GM12878 (cell line): ENCODE results near the gene XPO6. TPM values are rescaled to one million over a fixed set of nuclear protein-coding genes. Genes with fewer than 3 reads are reported as not detected.

Experiments used
- ATAC-seq: fragments of 200-7000 bp; cut with Tn5 transposase; 3 replicates; pipeline ENCODE4 v1.9.1; 2020; ENCODE audit warnings: mild to moderate bottlenecking, moderate library complexity
- BruUV-seq: library from RNA; stranded (reverse); fragments of 400-500 nt; replicated peaks from 2 replicates; lab custom pipeline; 2021; lab: Mats Ljungman, UMichigan
- CTCF ChIA-PET: fragments of 300-600 bp; sonication (Branson Sonifier 250); formaldehyde crosslinking; extraction: SDS; loops from one replicate; lab custom pipeline; 2021; ENCODE audit warnings: inconsistent platforms; lab: Yijun Ruan, JAX
- POLR2A ChIA-PET: fragments of 350-600 bp; formaldehyde crosslinking; extraction: SDS; loops from one replicate; lab custom pipeline; 2021; ENCODE audit warnings: inconsistent platforms; lab: Charles Lee
- RAD21 ChIA-PET: fragments of 300-600 bp; sonication (Branson Sonifier 250); formaldehyde crosslinking; loops from one replicate; lab custom pipeline; 2023; ENCODE audit warnings: antibody characterized with exemption; ENCODE audit not compliant: unreplicated experiment; lab: Charles Lee
- SMC1A ChIA-PET: fragments of 300-600 bp; sonication (Branson Sonifier 250); formaldehyde crosslinking; loops from one replicate; lab custom pipeline; 2023; ENCODE audit not compliant: unreplicated experiment, uncharacterized antibody; lab: Charles Lee
- DNase-seq: peaks from one replicate; pipeline ENCODE4 v3.0.0-alpha.2; 2011; ENCODE audit warnings: low read depth, low spot score
- FAIRE-seq: peaks from 3 replicates; lab custom pipeline; 2011; peaks lifted over from hg19 to GRCh38; lab: Jason Lieb, UNC
- H2AFZ ChIP-seq: 2 replicates; pipeline ENCODE4 v1.6.0; 2011; ENCODE audit warnings: low read depth, low read length, control low read depth; ENCODE audit not compliant: control insufficient read depth
- H3K27ac ChIP-seq: 2 replicates; pipeline ENCODE4 v1.5.1; 2011; ENCODE audit warnings: control low read depth; ENCODE audit not compliant: control insufficient read depth, insufficient read depth
- H3K27me3 ChIP-seq, 2 experiments: replicated peaks in 1 of 2; 2 replicates each; pipeline versions ENCODE4 v1.6.0 to v1.6.1; 2011; ENCODE audit warnings: low read length in 1 of 2; ENCODE audit not compliant: control insufficient read depth in 2 of 2, insufficient read depth in 2 of 2
- H3K36me3 ChIP-seq, 2 experiments: 2 replicates each; pipeline ENCODE4 v1.5.1; 2011; ENCODE audit warnings: low read length in 1 of 2; ENCODE audit not compliant: control insufficient read depth in 2 of 2, insufficient read depth in 2 of 2
- H3K4me1 ChIP-seq: 2 replicates; pipeline ENCODE4 v1.6.1; 2011; ENCODE audit warnings: mild to moderate bottlenecking, low read length, moderate library complexity, mixed read lengths; ENCODE audit not compliant: control insufficient read depth, insufficient read depth
- H3K4me2 ChIP-seq: 2 replicates; pipeline ENCODE4 v1.6.0; 2011; ENCODE audit warnings: control low read depth; ENCODE audit not compliant: control insufficient read depth, insufficient read depth
- H3K4me3 ChIP-seq: fragments of 200-600 bp; sonication (generic); 2 replicates; pipeline ENCODE4 v1.5.1; 2016
- H3K79me2 ChIP-seq: 2 replicates; pipeline ENCODE4 v1.6.0; 2011; ENCODE audit warnings: low read length; ENCODE audit not compliant: control insufficient read depth, insufficient read depth
- H3K9ac ChIP-seq: 2 replicates; pipeline ENCODE4 v1.8.0; 2011; ENCODE audit warnings: low read length, control low read depth, mixed read lengths; ENCODE audit not compliant: control insufficient read depth, insufficient read depth
- H3K9me3 ChIP-seq: replicated peaks from 3 replicates; pipeline ENCODE4 v1.5.1; 2011; ENCODE audit warnings: mild to moderate bottlenecking, low read length; ENCODE audit not compliant: control insufficient read depth, insufficient read depth
- H4K20me1 ChIP-seq: 2 replicates; pipeline ENCODE4 v1.6.0; 2011; ENCODE audit not compliant: control insufficient read depth, insufficient read depth
- ATF3 ChIP-seq: IDR thresholded peaks from 2 replicates; pipeline ENCODE4 v1.6.1; 2011; ENCODE audit warnings: low read depth, mild to moderate bottlenecking, low read length, moderate library complexity, borderline replicate concordance; ENCODE audit errors: extremely low read depth
- FOXM1 ChIP-seq: IDR thresholded peaks from 2 replicates; pipeline ENCODE4 v1.6.1; 2012; ENCODE audit warnings: low read depth, mild to moderate bottlenecking, inconsistent platforms, low read length, moderate library complexity
- HDGF ChIP-seq: fragments of 450-650 bp; IDR thresholded peaks from 2 replicates; pipeline ENCODE4 v1.6.1; 2016; ENCODE audit warnings: antibody characterized with exemption
- IKZF2 ChIP-seq, 2 experiments: fragments of 450-650 bp; IDR thresholded peaks; 2 replicates each; pipeline ENCODE4 v1.6.1; 2017; ENCODE audit warnings: mild to moderate bottlenecking in 2 of 2, moderate library complexity in 2 of 2
- JUND ChIP-seq: IDR thresholded peaks from 2 replicates; pipeline ENCODE4 v1.6.1; 2012; ENCODE audit warnings: low read depth, mild to moderate bottlenecking, low read length, improper control_type of control experiment, moderate library complexity
- MLLT1 ChIP-seq: fragments of 450-650 bp; IDR thresholded peaks from 2 replicates; pipeline ENCODE4 v1.6.1; 2016; ENCODE audit warnings: mild to moderate bottlenecking
- RAD21 ChIP-seq: IDR thresholded peaks from 2 replicates; pipeline ENCODE4 v1.6.1; 2011; ENCODE audit warnings: mild to moderate bottlenecking, low read depth, low read length, moderate library complexity; ENCODE audit not compliant: insufficient read depth
- RUNX3 ChIP-seq: IDR thresholded peaks from 2 replicates; pipeline ENCODE4 v1.6.1; 2012; ENCODE audit warnings: low read length, inconsistent platforms
- TCF12 ChIP-seq: IDR thresholded peaks from 2 replicates; pipeline ENCODE4 v1.6.1; 2011; ENCODE audit warnings: low read depth, mild to moderate bottlenecking, low read length
- YBX1 ChIP-seq: fragments of 450-650 bp; IDR thresholded peaks from 2 replicates; pipeline ENCODE4 v1.6.1; 2016; ENCODE audit warnings: antibody characterized with exemption
- ZNF217 ChIP-seq: fragments of 450-650 bp; IDR thresholded peaks from 2 replicates; pipeline ENCODE4 v1.6.1; 2017; ENCODE audit warnings: antibody characterized with exemption, mild to moderate bottlenecking
- ZNF622 ChIP-seq: fragments of 450-650 bp; IDR thresholded peaks from 2 replicates; pipeline ENCODE4 v1.6.1; 2017; ENCODE audit warnings: mild to moderate bottlenecking, inconsistent platforms
- whole genome bisulfite sequencing: methylation state at CpG from one replicate; pipeline ENCODE4 v1.1.6; 2016; ENCODE audit warnings: low lambda C conversion rate; ENCODE audit not compliant: insufficient replicate concordance, insufficient coverage; ENCODE audit errors: missing lambda C conversion rate; 5-methylcytosine and 5-hydroxymethylcytosine counted together
- in situ Hi-C: fragments of 300-500 bp; cut with MboI; formaldehyde crosslinking; loops from 9 replicates; pipeline ENCODE4 v1.14.3; 2018; ENCODE audit warnings: mixed read lengths
- intact Hi-C: fragments of 100-400 bp; cut with micrococcal nuclease; formaldehyde crosslinking; loops from one replicate; pipeline ENCODE4 v1.14.2; 2022; ENCODE audit not compliant: unreplicated experiment
- polyA plus RNA-seq, 11 experiments: library from polyadenylated mRNA; depleted of rRNA in 4 of 11; unstranded in 6 of 11; stranded (reverse) in 5 of 11; fragments of >200 nt; fragmentation: Nextera tagmentation in 4 of 11; fragmentation: Illumina TruSeq in 1 of 11; extraction: Ambion mirVana in 4 of 11; extraction: Trizol in 1 of 11; gene quantifications; 1 replicate in 1 of 11; 2 replicates in 10 of 11; pipeline versions ENCODE4 v1.2.1 to v1.2.3, GENCODE V29; 2011 to 2016; ENCODE audit warnings: inconsistent platforms in 2 of 11, missing spikeins in 2 of 11, low read depth in 1 of 11
- total RNA-seq, 4 experiments: library from RNA; depleted of rRNA in 3 of 4; stranded (reverse); fragments of >200 nt in 3 of 4; fragmentation: Illumina TruSeq in 1 of 4; extraction: Trizol in 1 of 4; gene quantifications; 2 replicates each; pipeline versions ENCODE4 v1.2.1 to v1.2.3, GENCODE V29; 2013 to 2021

XPO6 gene
- total and polyA plus RNA-seq, 10 of the 15 experiments (the other 5 are each of a cell fraction or from before 2014, with no cell fraction given) = 9.9 to 246 (median 110) TPM

GRCh38 chr16:28149011-28149888 is 62.5 kb downstream of the XPO6 start:
- no peaks in the 10 kb centered on the region for H3K27me3 ChIP-seq
- RAD21 ChIA-PET = no interaction called here
- peaks cover 13 to 48% of the 10 kb centered on the region in 2 experiments for H3K36me3 ChIP-seq
- no peak for TF ChIP-seq ATF3
- no peak for TF ChIP-seq RUNX3
- TF ChIP-seq IKZF2 (IDR thresholded peaks at IDR 0.05) = no peak
- TF ChIP-seq JUND = no peak
- TF ChIP-seq HDGF = no peak
- TF ChIP-seq MLLT1 = no peak
- TF ChIP-seq FOXM1 = no peak
- no peak for TF ChIP-seq YBX1
- TF ChIP-seq ZNF217 = no peak
- TF ChIP-seq TCF12 = no peak
- no peak for TF ChIP-seq RAD21
- TF ChIP-seq ZNF622 = no peak
- no peak for ATAC-seq
- BruUV-seq = no TSS peak
- no peaks in the 10 kb centered on the region for H3K4me1 ChIP-seq
- in situ Hi-C loops = no loop called here
- no peak overlapping the region for H3K4me3 ChIP-seq
- H3K79me2 ChIP-seq = no peaks in the 10 kb centered on the region; the same call in 1 of the 2 replicates
- FAIRE-seq = no peak
- WGBS = 81% methylated on average over 12 of the region's 12 CpGs
- SMC1A ChIA-PET = interaction anchor here (1.0 to 1.6 kb wide), 3 partner anchors 13 to 69 kb away, joined by 3 read pairs; no protein-coding TSS in a partner anchor
- no peak overlapping the region for H3K4me2 ChIP-seq
- POLR2A ChIA-PET = interaction anchor here (1.3 kb wide), 1 partner anchor 26 kb away, joined by 3 read pairs; no protein-coding TSS in a partner anchor
- no peak overlapping the region for H3K9ac ChIP-seq
- H3K9me3 ChIP-seq = no peaks in the 10 kb centered on the region
- DNase-seq = no peak
- intact Hi-C loops = no loop called here
- H3K27ac ChIP-seq = no peak overlapping the region
- H2AFZ ChIP-seq = no peak overlapping the region
- H4K20me1 ChIP-seq = no peaks in the 10 kb centered on the region
- CTCF ChIA-PET = no interaction called here
